GM12892 (cell line): ENCODE data around the gene EXO1. TPM values are rescaled to one million over a fixed set of nuclear protein-coding genes. Genes with fewer than 3 reads are reported as not detected.
"Not testable (repeated sequence)": the region's sequence is repeated elsewhere in the genome, so short reads cannot be mapped to it uniquely, and the experiment has no call there.

Experiments used
- DNase-seq: peaks from one replicate; pipeline ENCODE4 v3.0.0; 2011; ENCODE audit not compliant: insufficient read length
- FAIRE-seq: peaks from 2 replicates; lab custom pipeline; 2011; peaks lifted over from hg19 to GRCh38; lab: Jason Lieb, UNC
- POLR2A ChIP-seq: IDR thresholded peaks from 2 replicates; pipeline ENCODE4 v1.6.1; 2011; ENCODE audit warnings: low read depth, low read length, control low read depth
- POLR2AphosphoS5 ChIP-seq: IDR thresholded peaks from 2 replicates; pipeline ENCODE4 v1.6.1; 2011; ENCODE audit warnings: low read depth, low read length, control low read depth
- TAF1 ChIP-seq: IDR thresholded peaks from 2 replicates; pipeline ENCODE4 v1.6.1; 2011; ENCODE audit warnings: low read depth, mild to moderate bottlenecking, control low read depth, low read length, borderline replicate concordance
- polyA plus RNA-seq: library from polyadenylated mRNA; unstranded; fragments of >200 nt; gene quantifications from one replicate; pipeline ENCODE4 v1.2.1, GENCODE V29; 2012; ENCODE audit warnings: missing spikeins, inconsistent platforms; ENCODE audit not compliant: missing spikeins

The EXO1 gene
- 20.5 TPM for polyA plus RNA-seq

DNA sequence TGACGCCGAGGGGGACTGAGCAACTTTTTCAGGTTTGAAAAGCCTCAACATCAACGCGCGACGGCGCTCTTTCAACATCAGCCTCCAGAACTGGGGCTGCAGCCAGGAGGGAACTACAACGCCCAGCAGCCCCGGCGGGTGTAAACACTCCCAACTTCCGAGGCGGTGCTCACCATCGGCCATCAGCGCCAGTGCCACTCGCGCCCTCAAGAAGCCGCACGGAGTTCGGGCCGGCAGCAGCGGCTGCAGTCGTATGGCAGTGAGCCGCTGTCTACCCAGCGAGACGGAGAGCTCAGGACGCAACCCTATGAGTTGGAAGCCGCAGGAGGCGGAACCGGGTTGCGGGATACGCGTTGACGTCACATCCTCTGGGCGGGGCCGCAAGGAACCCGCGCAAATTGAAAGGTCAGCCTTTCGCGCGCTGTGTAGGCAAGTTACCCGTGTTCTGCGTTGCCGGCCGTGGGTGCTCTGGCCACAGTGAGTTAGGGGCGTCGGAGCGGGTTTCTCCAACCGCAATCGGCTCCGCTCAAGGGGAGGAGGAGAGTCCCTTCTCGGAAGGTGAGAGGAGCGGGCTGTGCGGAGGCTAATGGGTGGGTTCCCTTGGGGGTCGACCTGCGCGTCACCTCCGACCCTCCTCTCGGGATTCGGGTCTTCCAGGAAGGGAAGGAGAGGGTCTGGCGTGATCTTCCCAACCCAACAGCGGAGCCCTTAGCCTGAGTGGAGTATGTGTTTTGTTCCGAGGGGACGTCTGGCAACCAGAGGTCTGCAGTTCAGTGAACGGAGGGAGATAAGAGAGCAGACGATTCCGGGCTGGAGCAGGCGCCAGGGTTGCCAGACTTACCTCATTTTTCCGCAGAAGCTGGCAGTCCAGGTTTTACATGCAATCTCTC is at the start of gene EXO1:
EXO1 (plus strand) TSS at position 409 of the 890 bp plus-strand sequence. CDS start 2,222 bp downstream, outside the sequence.
- DNase-seq = peak; percentile 86
- FAIRE-seq = peak; percentile 94
- TF ChIP-seq TAF1 = peak; percentile 44; the same call in 1 of the 2 replicates
- TF ChIP-seq POLR2A = peak; percentile 82; the same call in 1 of the 2 replicates
- peak; percentile 74; the same call in 1 of the 2 replicates for TF ChIP-seq POLR2AphosphoS5

- no peak for TF ChIP-seq TAF1
- TF ChIP-seq POLR2AphosphoS5 = no peak
- TF ChIP-seq POLR2A = no peak
- DNase-seq (no peak), FAIRE-seq (peak; percentile 33)
Observed at GRCh38 chr1:241799416-241799815, 48.6 kb upstream of the EXO1 start.

DNA sequence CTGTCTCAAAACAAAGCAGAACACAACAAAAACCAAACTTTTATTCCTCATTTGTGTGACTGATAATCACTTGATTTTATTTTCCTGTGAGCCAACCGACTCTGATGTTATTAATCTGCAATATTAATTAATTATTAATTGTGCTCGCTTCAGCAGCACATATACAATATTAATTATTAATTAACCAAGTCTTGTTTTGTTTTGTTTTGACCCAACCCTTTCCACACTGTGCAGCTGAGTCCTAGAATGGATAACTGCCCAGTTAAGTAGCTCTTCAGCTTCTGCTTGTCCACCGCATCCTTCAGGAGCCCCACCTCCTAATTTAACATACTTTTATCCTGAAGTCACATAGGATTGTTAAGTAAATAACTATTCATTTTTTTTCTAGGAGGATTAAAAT is 47.4 kb upstream of the EXO1 start:
- no peak for FAIRE-seq
- DNase-seq = no peak
- TF ChIP-seq POLR2AphosphoS5 (no peak), TAF1 (no peak), POLR2A (no peak)

DNA sequence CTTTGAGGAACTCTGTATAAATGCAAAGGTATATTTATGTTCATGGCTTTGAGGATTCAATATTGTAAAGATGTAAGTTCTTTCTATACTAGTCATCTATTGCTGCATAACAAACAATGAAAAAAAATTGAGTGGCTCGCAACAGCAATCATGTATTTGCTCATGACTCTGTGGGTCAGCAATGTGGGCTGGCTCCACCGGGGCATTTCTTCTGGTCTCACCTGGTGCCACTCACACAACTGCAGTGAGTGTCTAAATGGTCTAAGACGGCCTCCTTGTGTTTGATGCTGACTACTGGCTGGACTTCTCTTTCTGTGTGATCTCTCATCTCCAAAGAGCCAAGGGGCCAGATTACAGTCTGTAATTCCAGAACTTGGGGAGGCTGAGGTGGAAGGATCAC is 45.1 kb upstream of the EXO1 start:
- no peak for FAIRE-seq
- no peak for DNase-seq
- TF ChIP-seq POLR2AphosphoS5 (no peak), POLR2A (no peak), TAF1 (no peak)

DNA sequence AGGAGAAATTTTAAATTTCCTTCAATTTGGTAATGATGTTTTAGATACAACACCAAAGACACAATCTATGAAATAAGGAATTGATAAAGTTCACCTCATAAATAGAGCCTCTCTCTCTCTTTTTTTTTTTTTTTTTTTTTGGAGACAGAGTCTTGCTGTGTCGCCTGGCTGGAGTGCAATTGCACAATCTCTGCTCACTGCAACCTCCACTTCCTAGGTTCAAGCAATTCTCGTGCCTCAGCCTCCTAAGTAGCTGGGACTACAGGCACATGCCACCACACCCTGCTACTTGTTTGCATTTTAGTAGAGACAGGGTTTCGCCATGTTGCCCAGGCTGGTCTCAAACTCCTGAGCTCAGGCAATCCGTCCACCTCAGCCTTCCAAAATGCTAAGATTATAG is 43.3 kb upstream of the EXO1 start:
- not testable (repeated sequence) for DNase-seq, FAIRE-seq

DNA sequence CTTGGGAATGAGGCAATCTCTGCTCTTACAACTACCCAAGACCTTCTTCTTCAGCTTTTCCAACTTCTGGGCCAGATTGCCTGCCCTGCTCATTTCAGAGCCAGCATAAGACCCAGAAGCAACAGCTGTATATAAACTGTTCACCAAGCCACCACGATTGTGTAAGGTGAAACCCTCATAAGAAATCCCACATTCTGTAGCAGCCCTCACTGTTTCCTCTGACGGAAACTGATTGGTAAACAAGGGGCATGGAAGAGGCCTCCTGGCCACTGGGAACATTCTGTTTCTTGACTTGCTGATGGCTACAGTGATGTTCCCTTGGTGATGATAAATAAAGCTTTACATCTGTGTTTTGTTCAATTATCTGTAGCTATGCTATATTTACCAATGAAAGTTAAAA is 39.7 kb upstream of the EXO1 start:
- TF ChIP-seq POLR2AphosphoS5 = no peak
- TF ChIP-seq POLR2A = no peak
- TF ChIP-seq TAF1 = no peak
- FAIRE-seq (peak; percentile 46), DNase-seq (no peak)

GRCh38 chr1:241810769-241811405 is 37.1 kb upstream of the EXO1 start:
- FAIRE-seq (no peak), DNase-seq (no peak)
- TF ChIP-seq TAF1 (no peak), POLR2AphosphoS5 (no peak), POLR2A (no peak)

- FAIRE-seq (no peak), DNase-seq (no peak)
Observed at GRCh38 chr1:241813768-241814320, 34.2 kb upstream of the EXO1 start.

DNA sequence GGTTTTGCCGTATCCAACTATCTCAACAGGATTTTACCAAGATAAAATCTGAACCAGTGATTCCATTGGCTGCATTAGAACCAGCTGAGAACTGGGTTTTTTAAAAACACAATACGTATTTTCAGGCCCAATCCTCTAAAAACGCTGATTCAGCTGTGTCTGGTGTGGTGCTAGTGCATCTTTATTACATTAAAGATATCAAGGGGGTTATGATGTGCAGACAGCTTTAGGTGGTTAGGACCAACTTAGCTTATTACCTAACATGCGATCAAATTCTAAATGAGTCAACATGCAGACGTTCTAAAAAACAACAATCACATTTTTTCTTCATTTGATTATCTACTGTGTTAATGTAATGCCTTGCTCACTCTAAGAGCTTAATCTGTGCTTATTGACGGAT is 32.0 kb upstream of the EXO1 start:
- TF ChIP-seq POLR2A = no peak
- no peak for TF ChIP-seq POLR2AphosphoS5
- no peak for TF ChIP-seq TAF1
- FAIRE-seq (no peak), DNase-seq (no peak)

More at GRCh38 chr1:241813768-241814320, 34.2 kb upstream of the EXO1 start:
- no peak for TF ChIP-seq TAF1
- no peak for TF ChIP-seq POLR2AphosphoS5
- no peak for TF ChIP-seq POLR2A

DNA sequence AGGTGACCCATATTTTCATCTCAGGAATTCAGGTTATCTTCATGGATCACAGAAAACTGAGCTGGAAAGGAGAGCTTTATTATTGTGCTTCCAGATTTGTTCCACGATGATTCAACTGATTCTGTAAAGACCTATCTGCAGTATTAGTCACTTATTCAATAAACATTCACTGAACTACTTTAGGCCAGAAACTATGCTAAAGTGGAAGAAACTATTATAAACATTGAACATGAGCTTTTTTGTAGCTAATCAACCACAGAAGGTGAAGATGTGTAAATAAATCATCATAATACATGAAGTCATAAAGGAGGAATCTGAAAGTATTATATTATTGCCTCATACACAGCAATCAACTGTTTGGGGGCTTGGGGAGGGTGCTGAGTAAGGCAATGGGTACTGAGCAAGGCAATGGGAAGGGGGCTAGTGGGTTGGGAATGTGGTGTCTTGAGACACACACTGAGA is 30.6 kb upstream of the EXO1 start:
- TF ChIP-seq TAF1 (no peak), POLR2A (no peak), POLR2AphosphoS5 (no peak)
- no peak for FAIRE-seq
- no peak for DNase-seq

DNA sequence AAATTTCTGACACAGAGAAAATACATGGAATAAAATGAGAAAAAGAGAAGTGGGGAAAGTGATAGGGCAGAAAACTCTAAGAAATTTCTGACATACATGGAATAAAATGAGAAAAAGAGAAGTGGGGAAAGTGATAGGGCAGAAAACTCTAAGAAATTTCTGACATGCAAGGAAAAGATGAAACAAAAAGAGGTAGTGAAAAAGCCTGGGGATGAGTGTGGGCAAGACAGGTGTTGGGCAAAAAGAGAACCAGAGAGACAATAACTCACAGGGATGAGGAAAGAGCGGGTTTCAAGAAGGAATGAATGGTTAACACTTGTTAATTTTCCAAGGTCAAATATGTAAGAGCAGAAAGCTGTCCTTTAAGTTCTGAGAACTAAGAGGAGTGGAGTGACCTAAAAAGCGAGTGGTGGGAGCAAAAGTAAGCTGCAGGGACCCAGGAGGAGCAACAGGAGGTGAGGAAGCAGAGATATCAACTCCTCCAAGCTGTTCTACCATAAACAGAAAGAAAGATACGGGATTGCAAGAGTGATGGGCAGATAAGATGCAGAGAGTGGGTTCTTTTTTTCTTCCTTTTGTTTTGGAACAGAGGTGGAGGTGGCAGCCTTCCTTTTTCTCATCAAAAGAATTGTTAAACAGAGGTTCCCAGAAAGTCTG is 29.9 kb upstream of the EXO1 start:
- FAIRE-seq (no peak), DNase-seq (no peak)
- no peak for TF ChIP-seq TAF1
- no peak for TF ChIP-seq POLR2A
- no peak for TF ChIP-seq POLR2AphosphoS5
